Stimulated activated CD4-positive, alpha-beta T cell treated with anti-CD3 and anti-CD28 coated beads, Interleukin-12 subunit alpha, Interleukin-12 subunit beta, amount 100 ng/mL, for 4 hours (primary cell): Measurements from ENCODE around the gene RNF130.

Experiments used
- DNase-seq: peaks from one replicate; pipeline ENCODE4 v3.0.0-alpha.2; 2020

The RNF130 gene, protein sequence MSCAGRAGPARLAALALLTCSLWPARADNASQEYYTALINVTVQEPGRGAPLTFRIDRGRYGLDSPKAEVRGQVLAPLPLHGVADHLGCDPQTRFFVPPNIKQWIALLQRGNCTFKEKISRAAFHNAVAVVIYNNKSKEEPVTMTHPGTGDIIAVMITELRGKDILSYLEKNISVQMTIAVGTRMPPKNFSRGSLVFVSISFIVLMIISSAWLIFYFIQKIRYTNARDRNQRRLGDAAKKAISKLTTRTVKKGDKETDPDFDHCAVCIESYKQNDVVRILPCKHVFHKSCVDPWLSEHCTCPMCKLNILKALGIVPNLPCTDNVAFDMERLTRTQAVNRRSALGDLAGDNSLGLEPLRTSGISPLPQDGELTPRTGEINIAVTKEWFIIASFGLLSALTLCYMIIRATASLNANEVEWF

DNA sequence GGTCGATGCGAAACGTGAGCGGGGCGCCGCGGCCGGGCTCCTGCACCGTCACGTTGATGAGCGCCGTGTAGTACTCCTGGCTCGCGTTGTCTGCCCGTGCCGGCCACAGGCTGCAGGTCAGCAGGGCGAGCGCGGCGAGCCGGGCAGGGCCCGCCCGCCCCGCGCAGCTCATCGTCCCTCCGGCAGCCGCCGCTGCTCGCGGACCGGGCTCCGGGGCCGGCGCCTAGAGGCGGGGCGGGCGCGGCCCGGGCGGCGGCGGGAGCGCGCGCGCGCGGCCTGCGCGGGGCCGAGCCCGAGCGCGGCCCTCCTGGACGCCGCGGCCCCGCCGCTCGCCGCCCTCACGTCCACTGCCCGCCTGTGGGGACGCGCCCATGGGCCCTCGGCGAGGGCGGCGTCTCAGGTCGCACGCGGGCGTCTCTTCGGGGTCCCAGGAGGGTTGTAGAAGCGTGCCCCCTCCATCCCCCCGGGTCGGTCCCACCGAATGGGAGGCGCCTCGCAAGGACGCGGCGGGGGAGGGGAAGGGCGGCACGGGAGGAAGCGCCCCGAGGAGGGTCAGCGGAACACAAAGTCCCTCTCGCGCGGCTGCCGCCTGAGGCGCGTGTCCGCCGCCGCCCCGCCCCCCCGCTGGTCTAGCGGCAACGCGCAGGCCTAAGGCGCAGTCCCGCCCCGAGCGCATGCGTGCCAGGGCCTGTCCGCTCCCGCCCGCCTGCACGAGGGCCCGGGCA, at the start of gene RNF130:
TSS of gene RNF130 (minus strand) at position 229 of the 725 bp plus-strand sequence. CDS start at position 172, 57 bp downstream.
- DNase-seq = peak; percentile 90

GRCh38 chr5:180120237-180121101, 48.9 kb upstream of the RNF130 start:
- no peak for DNase-seq

DNA sequence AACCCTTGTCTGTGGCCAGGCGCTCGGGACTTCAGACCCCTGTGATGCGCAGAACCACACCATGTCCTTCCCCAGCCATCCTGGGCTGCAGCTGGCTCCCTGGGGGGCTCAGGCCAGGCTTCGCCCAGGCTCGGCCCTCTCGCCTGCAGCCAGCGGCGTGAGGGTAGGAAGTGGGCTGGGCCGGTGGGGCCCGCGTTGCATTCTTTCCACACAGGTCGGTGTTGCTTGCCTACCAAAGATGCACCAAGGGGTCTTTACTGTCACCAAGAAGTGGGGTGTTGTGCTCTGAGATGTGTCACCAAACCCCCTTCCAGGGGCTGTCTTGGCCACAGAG, 48.3 kb upstream of the RNF130 start:
- no peak for DNase-seq

- DNase-seq = no peak
Observed at GRCh38 chr5:180119031-180119902, 47.7 kb upstream of the RNF130 start.

GRCh38 chr5:180118391-180118791, 46.8 kb upstream of the RNF130 start:
- DNase-seq = no peak

DNA sequence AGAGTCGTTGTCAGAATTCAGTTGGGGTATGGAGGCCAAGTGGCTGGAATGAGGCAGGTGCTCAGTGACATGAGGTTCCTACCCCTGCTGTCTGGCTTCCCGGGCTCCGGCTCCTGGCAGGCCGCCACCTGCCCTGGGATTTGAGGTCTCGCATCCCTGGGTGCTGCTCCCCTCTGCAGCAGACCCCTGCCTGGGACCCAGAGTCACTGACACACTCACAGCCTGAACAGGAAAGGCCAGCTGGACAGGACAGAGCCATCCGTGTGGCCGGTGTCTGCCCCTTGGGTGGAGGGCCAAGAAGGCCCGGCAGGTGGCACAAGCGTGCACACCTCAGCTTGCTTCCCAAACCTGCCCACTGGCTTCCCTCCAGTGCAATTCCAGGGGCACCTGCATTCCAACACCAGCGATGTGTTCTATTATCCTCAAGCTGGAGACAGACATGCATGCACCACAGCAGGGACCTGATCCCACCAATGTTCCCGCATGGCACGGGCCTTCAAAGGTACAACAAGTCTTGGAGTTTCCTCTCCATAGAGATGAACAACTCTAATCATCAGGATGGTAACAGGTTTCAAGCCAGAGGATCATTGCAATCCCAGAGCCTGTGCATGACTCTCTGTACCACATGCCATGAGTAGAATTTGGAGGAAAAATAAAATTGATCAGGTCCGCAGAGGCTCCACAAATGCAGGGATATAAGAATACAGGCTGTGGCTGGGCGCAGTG, 45.6 kb upstream of the RNF130 start:
- no peak for DNase-seq

DNA sequence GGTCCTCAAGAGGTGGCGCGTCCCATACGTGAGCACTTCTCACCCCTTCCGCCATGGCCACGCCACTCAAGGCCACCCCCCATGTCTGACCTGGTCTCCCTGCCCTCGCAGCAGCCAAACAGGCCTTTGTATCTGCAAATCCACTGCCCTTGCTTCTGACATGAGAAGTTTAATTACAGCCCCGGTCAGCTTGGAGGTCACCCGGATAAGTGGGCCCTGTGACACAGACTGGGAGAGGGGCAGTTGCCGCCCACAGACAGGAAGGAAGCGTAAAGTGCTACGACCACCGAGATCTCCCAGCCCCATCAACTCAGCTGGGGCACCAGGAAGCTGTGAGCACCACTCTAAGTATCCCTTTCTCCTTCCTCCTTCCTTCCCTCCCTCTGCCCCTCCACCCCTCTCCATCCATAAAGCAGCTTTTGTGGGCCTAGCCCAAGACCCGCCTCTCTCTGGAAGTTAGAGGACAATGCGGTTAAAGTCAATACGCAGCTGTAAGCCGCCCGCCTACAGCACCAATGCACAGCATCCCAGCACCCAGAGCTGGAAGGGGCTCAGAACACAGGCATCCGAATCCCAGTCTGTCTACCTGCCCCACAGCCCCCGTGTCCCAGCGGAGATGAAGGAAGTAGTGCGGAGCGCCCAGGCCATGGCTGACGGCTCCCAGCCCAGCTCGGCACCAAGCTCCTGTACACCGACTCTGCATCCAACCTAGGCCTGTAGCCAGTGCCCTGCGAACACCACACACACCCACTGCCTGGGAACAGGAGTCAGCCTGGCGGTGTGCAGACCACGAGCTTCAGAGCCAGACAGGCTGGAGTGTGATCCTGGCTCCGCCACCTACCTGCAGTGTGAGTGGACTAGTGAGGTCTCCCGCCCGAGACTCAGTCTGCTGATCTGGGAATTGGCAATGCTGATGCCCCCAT, 44.8 kb upstream of the RNF130 start:
- no peak for DNase-seq

DNA sequence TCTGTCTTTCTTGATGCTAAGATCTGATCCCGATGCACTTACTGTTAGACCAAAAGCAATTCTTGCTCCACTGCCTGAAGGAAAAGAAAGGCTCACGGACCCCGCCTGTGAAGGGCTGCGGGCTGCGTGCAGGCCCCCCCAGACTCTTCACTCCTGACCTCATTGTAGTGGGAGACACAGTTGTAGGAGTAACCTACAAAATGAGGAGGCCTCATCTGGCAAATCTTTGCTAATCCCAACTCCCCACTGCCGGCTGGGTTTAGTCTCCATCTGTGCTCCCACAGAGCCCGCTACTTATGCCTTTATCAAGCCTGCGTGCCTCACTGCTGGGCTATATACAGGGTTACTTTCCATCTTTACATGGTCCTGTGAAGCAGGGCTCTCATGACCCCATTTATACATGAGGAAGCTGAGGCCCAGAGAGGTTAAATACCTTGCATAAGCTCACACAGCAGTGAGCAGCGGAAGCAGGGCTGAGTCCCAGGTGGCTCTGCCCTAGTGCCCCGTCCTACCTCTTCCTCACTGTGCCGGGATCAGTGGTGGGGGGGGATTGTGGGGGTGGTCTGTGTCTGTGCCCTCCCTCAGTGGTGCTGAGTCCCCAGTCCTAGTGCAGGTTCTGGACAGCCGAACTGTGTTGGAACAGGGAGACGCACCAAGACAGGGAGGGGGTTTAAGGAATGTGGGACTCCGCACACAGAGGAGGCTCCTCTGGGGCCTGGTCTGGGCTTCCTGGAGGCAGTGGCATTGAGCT, 43.9 kb upstream of the RNF130 start:
- DNase-seq = no peak

DNA sequence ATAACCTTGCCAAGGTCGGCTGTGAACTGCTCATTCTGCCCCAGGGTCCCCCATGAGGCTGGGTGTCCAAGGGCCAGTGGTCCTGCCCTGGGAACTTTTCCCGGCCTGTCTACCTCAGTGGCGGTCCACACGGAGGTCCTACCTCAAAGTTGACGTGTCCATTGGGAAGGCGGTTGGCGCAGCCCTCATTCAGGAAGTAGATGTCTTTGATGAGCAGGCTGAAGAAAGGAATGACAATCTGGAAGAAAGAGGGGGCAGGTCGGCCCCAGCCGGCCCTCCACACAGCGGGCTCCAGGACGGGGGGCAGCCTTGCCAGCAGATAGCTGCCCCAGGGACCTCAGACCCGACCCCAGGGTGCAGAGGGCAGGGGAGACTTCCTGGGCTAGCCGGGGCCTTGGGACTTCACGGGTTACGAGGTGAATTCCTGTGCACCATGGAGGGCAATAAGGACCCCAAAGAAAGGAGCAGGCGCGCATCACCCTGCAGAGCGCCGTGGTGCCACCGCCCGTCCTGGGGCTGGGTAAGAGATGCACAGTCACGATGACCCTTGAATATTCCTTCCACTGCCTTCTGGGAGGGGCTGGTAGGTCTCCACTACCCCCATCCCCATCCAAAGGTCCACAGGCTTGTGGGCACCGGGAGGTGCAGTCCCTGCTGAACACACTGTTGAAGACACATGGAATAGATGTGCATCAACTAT, 42.9 kb upstream of the RNF130 start:
- no peak for DNase-seq

- no peak for DNase-seq
Observed at GRCh38 chr5:180113660-180114303, 42.2 kb upstream of the RNF130 start.

- no peak for DNase-seq
Observed at GRCh38 chr5:180112181-180112861, 40.8 kb upstream of the RNF130 start.

DNA sequence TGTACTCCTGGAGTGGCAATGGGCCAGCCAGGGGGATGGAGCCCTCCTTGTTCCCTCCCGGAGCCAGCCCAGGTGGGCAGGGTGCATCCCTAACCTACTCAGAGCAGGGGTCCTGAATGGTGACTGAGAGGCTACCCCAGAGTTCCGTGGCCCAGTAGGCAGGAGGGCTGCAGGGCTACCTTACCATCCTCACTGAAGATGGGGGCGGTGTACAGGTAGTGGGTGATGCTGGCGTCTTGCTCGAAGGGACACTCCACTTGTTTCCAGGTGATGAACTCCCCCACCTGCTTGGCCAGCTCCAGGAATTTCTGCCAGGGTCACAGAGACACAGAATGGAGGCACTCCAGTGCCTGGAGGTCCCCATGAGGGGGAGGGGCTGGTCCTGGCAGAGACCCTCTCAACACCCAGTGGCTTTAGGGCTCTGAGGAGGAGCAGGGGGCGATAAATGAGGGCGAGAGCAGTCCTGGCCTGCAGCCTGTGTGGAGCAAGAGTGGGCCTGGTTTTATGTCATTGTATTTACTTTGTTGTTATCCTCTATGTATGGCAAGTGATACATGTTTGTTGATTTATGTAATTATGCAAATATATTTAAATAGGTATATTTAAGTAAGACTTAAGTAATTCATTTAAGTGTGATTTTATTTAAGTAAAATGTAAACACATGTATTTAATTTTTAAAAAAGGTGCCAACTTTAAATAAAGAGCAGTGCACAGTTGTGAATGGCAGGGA, 39.9 kb upstream of the RNF130 start:
- no peak for DNase-seq

GRCh38 chr5:180109920-180110319, 38.4 kb upstream of the RNF130 start:
- no peak for DNase-seq

- no peak for DNase-seq
Observed at GRCh38 chr5:180107005-180107404, 35.4 kb upstream of the RNF130 start.

DNA sequence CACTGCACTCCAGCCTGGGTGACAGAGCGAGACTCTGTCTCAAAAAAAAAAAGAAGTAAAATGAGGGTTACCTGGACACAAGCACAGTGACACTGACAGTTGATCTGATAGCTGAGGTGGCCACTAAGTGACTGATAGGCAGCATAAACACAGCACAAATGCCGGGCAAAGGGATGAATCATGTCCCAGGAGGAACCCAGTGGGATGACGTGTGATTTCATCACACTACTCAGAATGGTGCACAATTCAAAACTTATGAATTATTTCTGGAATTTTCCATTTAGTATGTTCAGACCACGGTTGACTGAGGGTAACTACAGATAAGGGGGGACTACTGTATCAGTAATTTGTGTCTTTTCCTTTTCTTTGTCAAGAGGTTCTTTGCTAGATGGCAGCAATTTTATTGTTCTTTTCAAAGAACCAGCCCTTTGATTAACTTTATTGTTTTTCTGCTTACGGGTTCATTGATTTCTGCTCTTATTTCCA, 34.3 kb upstream of the RNF130 start:
- no peak for DNase-seq

DNA sequence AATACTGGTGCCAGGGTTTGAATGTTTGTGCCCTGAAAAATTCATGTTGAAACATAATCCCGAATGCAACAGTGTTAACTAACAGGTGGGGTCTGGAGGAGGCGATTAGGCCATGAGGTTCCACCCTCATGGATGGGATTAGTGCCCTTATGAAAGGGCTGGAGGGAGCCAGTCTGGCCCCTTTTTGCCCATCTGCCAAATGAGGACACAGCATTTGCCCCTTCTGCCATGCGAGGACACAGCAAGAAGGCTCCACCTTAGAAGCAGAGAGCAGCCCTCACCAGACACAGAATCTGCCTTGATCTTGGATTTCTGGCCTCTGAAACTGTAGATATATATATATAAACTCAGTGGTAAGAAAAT, 32.6 kb upstream of the RNF130 start:
- DNase-seq = no peak

- no peak for DNase-seq
Observed at GRCh38 chr5:180103487-180104167, 32.1 kb upstream of the RNF130 start.
